ENCODE results near the gene FADS3. TPM values are rescaled to one million over a fixed set of nuclear protein-coding genes. Genes with fewer than 3 reads are reported as not detected.

FADS3 gene
- 22.6 TPM for total RNA-seq

GRCh38 chr11:61891331-61892084 lies at the start of gene FADS3:
FADS3 (minus strand) TSS chr11:61891545; CDS start chr11:61891381, 164 bp downstream.
- DNase-seq (ENCODE audit: low spot score): peak; percentile 75

DNA sequence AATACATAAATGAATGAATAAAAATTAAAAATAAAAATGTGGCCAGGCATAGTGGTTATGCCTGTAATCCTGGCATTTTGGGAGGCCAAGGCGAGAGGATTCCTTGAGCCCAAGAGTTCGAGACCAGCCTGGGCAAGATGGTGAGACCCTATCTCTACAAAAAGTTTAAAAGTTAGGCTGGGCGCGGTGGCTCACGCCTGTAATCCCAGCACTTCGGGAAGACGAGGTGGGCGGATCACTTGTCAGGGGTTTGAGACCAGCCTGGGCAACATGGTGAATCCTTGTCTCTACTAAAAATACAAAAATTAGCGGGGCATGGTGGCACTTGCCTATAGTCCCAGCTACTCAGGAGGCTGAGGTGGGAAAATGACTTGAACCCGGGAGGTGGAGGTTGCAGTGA lies 49.1 kb upstream of the FADS3 start:
- no peak for DNase-seq (ENCODE audit: low spot score)

DNA sequence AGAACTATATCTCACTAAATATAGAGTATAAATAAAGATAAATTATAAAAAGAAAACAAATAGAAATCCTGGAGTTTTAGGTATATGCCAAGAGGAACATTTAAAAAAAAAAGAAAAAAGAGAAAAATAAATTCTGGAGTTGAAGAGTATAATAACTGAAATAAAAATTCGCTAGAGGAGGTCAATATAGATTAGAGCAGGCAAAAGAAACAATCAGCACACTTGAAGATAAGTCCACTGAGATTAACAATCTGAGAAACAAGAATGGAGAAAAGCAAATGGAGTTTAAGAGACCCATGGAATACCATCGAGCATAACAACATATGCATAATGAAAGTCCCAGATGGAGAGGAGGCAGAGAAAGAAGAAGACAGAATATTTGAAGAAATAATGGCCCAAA lies 44.5 kb upstream of the FADS3 start:
- no peak for DNase-seq (ENCODE audit: low spot score)

GRCh38 chr11:61930933-61931332 lies 39.6 kb upstream of the FADS3 start:
- DNase-seq (ENCODE audit: low spot score): no peak

DNA sequence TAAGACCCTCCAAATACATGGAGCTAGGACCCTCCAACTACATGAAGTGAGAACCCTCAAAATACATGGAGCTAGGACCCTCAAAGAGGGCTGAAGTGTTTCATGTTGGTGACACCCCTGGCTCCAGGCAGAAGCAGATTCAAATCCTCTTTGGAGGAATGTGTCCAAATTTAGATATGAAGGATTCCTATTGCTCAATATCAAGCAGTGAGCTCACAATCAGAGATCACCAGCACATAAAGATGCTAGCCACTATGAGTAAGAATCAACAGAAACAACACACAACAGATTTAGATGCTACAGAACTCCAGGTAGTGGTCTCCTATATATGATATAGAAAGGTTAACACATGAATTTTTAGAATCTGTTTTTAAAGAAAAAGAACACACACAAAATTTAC lies 37.3 kb upstream of the FADS3 start:
- DNase-seq (ENCODE audit: low spot score): no peak

- DNase-seq (ENCODE audit: low spot score): no peak
These were observed 36.2 kb upstream of the FADS3 start for GRCh38 chr11:61927501-61927900.

DNA sequence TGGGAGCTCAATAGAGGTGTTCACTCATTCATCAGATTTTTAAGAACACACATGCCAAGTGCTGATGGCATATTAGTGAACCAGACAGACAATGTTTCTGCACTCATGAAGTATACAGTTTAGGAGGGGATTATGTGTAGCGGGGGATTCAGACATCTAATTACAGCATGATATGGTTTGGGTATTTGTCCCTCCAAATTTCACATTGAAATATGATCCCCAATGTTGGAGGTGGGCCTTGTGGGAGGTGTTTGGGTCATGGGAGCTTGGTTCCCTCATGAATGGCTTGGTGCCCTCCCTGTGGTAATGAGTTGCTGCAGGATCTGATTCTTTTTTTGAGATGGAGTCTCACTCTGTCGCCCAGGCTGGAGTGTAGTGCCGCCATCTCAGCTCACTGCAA lies 34.9 kb upstream of the FADS3 start:
- no peak for DNase-seq (ENCODE audit: low spot score)

DNA sequence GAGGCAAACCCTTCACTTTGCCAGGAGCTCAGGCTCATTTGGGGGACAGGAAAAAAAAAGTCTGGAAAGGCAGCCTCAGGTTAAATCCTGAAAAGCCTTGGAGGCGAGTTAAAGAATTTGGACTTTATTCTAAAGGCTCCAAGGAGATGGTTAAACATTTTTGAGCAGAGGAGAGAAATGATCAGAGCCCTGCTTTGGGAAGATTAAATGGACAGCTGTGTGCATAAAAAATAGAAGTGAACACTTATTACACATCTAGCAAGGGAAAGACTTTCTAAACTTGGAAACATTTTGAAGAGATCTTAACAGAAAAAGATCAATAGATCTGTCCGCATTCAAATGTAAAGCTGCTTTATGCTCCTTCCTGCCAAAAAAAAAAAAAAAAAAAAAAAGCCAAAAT lies 34.4 kb upstream of the FADS3 start:
- no peak for DNase-seq (ENCODE audit: low spot score)

DNA sequence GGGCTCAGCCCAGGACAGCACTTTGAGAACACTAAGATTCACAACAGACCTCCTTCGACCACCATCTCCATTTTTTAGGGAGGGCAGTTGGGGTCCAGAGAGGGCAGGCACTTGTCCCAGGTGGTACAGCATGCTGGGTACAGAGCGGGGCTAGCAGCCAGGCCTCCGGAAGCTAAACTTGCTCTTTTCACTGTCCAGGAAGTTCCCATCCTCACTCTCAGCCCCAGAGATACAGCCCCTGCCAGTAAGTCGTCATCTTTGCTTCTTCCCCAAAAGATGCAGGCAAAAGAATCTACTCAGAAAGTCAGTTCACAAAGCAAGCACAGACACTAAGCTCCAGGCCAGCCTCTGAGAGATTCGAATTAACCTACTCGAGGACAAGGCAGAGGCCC lies 32.7 kb upstream of the FADS3 start:
- no peak for DNase-seq (ENCODE audit: low spot score)

- peak; percentile 78 for DNase-seq (ENCODE audit: low spot score)
These were observed 32.1 kb upstream of the FADS3 start for GRCh38 chr11:61923166-61924063.

- peak; percentile 61 for DNase-seq (ENCODE audit: low spot score)
These were observed 31.2 kb upstream of the FADS3 start for GRCh38 chr11:61922539-61922938.

GRCh38 chr11:61921446-61921845 lies 30.1 kb upstream of the FADS3 start:
- no peak for DNase-seq (ENCODE audit: low spot score)

- peak; percentile 10 for DNase-seq (ENCODE audit: low spot score)
These were observed 28.6 kb upstream of the FADS3 start for GRCh38 chr11:61919705-61920631.

DNA sequence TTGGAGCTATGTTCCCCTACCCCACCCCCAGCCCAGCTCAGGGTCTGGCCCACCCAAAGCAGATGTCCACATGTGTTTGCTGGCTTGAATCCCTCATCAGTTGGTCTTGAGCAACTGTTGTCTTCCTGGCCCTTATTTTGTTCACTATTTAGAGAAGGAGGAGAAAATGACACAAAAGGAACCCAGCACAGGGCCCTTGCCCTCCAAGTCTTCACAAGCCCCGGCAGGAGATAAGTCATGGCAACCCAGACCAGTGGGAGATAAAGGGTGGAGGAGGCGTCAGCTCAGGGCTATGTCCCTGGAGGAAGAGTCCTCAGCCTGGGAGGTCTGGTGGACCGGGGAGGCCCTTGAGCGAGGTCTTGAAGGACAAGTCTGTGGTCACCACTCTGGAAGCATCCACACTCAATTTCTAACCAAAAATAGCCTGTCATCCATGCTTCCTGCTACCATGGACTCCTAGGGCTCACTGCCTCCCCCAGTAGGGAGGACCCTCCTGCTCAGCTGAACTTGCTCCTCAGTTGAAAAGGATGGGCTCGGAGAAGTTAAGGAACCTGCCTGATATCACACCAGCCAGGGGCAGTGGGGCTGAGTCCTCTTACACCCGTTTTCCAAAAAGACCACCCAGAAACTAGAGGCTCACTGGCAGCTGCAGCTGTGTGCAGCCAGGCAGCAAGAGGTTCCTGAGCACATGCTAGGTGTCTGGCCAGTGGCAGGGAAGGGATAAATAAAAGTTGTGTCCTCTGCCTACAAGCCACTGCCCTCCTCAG lies 27.8 kb upstream of the FADS3 start:
- peak; percentile 34 for DNase-seq (ENCODE audit: low spot score)

DNA sequence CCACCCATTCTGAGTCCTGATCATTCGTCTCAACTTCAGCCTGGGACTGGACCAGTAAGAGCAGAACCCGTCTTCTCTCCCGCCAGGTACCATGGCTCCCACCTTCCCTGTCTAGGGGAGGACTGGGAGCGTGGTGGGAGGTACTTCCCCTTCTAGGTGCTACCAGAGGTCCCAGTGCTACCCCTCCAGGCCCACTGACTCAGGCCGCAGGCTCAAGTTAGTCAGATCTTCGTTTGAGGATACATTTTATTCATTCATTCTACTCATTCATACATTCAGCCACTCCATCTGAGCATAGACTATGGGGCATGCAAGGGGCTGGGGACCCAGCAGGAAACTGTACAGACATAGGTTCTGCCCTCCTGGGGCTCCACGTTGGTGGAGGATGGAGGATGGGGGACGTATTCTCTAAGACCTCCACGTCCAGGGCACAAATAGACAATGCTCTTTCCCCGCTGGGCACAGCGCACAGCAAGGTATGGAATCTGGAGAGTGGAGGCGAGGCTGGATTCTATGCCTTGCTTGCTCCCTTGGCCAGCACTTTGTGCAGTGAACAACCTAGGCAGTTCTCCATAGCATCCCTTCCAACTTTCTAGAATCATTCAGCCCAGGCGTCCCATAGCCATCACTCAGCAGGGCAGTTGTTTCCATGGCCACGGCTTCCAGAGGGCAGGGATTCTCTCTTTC lies 27.0 kb upstream of the FADS3 start:
- peak; percentile 10 for DNase-seq (ENCODE audit: low spot score)

- DNase-seq (ENCODE audit: low spot score): peak; percentile 29
These were observed 26.2 kb upstream of the FADS3 start, which contains the start of gene RAB3IL1 for GRCh38 chr11:61917334-61918109. RAB3IL1 (minus strand) TSS chr11:61917566; CDS start chr11:61917367, 199 bp downstream.

- no peak for DNase-seq (ENCODE audit: low spot score)
These were observed 25.5 kb upstream of the FADS3 start for GRCh38 chr11:61916737-61917333.

- DNase-seq (ENCODE audit: low spot score): no peak
These were observed 23.3 kb upstream of the FADS3 start for GRCh38 chr11:61914471-61915171.

Measured in mucosa of gallbladder (tissue), 1 donor.